ENCODE measurements around the gene THTPA.
A peak's percentile ranks its signal among the peaks of the same experiment; 100 is the strongest.
"Not testable (repeated sequence)": the region's sequence is repeated elsewhere in the genome, so short reads cannot be mapped to it uniquely, and the experiment has no call there.

THTPA gene

GRCh38 chr14:23568021-23568599, 12.0 kb downstream of the THTPA start:
- no peak for DNase-seq

DNA sequence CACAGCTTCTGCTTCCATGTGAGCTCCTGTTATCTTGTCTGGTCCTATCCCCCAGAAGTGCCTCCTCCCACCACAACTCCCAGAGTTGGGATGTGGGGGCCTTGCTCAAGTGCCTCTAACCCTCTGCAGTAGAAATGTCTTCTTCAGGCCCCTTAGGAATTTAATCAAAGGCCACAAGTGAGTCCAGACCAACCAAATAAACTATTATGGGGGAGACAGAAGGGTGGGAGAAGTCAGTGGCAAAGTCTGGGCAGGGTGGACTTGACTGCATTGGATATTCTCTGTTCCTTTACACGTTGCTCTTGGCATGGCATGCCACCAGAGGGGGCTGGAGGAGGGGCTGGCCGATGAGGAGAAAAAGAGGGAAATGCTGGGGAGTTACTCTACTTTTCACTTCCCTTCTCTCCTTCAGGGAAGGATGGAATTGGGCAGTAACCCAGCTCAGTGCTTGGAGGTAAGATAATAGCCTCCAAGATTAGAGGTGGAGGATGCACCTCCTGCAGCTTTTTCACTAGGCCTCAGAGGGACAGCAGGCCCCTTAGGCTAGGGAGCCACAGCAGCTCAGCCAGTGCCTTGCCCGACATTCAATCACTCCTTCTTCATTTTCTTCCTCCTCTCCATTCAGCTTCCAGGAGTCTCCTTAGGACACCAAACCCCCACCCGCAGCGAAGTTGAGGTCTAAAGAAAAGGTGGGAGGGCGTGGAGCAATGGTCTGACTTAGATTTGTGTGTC, 12.7 kb downstream of the THTPA start:
- DNase-seq: no peak

GRCh38 chr14:23569443-23570151, 13.5 kb downstream of the THTPA start:
- peak; percentile 60 for DNase-seq

GRCh38 chr14:23570806-23571483, 14.9 kb downstream of the THTPA start:
- DNase-seq: no peak

- DNase-seq: no peak
Observed at GRCh38 chr14:23571701-23572523, 15.8 kb downstream of the THTPA start.

DNA sequence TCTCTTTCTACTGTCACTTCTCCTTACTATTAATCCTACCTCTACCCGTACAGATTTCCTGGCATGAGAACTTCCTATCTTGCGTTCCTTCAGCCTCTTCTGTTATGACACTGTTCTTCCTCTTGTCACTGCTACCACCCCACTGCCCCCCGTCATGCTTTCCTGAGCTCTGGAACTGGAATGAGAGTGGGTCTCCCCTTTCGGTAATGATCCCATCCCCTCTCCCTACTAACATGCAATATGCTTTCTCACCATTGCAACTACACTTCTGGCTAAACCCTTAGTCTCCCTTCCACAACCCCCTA, 16.4 kb downstream of the THTPA start:
- no peak for DNase-seq

DNA sequence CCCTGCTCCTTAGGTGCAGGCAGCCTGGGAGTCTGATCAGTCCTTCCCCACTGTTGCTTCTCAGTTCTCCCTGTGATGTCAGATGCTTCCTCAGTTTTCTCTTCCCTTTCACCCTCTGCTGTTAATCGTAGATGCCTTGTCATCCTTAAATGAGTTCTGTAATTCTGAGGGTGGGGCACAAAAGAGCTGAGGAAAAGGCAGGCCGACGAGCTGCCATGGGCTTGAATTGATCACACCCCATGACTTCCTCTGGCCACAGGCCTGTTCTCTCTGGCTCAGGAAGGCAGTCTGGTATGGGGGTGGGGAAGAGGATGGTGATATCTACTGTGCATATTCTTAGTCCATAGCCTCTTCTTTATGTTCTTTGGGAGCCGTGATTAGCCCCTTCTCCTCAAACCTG, 16.8 kb downstream of the THTPA start:
- DNase-seq: no peak

GRCh38 chr14:23573384-23574015, 17.4 kb downstream of the THTPA start:
- no peak for DNase-seq

DNA sequence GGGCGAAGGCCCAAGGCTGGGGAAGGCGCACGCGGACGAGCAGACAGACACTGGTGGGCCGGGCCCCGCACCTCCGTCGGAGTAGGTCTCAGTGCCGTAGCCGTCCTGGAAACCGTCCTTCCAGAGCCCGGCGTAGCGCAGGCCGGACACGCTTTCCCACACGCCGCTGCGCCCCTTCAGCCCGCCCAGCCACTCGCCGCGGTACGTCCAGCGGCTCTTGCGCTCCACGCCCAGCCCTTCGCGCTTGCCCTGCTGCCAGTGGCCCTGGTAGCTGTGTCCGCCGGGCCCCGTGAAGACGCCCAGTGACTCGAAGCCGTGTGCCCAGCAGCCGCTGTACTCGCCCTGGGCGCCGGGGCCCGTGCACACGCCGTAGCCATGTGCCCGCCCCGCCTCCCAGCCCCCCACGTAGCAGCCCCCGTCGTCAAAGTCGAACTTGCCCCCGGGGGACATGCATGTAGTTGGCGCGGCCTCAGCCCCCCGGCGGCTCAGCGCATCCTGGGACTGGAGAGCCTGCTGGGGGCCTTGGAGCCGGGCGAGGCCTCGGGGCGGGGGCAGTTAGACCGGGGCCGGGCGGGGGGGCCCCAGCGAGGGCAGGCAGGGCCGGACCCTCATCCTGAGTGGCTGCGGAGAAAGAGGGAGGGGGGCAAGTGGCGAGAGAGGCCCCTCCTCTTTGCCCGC, 21.1 kb downstream of the THTPA start:
- no peak for DNase-seq

DNA sequence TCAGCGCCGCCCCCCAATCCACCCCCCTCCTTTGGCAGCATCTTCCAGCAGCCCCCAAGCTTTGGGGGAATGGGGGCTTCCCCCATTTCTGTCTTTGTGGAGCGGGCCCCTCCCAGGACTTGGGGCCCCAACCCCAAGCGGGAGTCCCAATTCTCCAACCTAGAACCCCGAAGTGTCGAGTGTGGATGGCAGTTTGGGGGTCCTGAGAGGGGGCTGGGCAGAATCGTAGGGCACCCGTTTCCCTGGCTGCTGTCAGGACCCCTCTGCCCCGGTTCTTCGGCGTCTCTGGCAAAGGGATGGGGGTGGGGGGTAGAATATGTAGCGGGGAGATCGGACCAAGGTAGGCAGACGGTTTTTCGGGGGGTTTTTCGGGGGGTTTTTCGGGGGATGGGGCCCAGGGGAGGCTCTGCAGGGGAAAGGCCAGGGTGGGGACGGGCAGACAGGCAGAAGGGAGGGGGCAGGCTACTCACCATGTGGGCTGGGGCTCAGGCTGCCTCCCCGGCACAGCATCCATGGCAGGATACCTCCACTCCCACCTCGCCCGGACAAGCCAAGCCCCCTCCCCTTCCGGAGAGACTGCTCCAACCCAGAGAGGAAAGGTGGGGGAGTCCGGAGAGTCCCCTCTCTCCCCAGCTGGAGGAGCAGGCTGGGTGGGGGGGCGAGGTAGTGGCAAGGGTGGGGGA, 21.8 kb downstream of the THTPA start:
- DNase-seq: no peak

- peak; percentile 10 for DNase-seq
Observed at GRCh38 chr14:23578560-23579310, 22.7 kb downstream of the THTPA start, which contains the start of gene JPH4. TSS of gene JPH4 (minus strand) at chr14:23578790. CDS start at chr14:23577453, 1,337 bp downstream.

- DNase-seq: no peak
Observed at GRCh38 chr14:23579311-23579630, 23.2 kb downstream of the THTPA start.

- no peak for DNase-seq
Observed at GRCh38 chr14:23579739-23580138, 23.7 kb downstream of the THTPA start.

DNA sequence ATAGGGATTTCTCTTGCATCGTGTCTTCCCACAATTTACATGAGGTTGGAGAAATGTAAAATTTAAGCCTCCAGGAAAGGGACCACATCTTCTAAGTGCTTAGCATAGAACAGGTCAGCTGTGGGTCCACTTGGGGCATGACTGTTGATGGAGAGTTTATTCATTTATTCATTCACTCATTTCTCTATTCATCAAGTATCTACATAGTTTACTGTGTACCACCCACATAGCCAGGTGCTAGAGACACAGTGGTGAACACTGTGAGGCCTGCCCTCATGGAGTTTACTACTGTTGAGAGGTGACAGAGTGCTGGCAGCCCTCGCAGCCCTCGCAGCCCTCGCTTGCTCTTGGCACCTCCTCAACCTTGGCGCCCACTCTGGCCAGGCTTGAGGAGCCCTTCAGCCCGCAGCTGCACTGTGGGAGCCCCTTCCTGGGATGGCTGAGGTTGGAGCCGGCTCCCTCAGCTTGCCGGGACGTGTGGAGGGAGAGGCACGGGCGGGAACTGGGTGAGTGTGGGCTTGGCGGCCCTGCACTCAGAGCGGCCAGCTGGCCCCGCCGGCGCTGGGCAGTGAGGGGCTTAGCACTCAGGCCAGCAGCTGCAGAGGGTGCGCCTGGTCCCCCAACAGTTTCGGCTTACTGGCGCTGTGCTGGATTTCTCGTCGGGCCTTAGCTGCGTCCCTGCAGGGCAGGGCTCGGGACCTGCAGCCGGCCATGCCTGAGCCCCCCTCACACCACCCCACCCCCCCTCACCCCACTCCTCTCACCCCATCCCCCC, 24.3 kb downstream of the THTPA start:
- no peak for DNase-seq

DNA sequence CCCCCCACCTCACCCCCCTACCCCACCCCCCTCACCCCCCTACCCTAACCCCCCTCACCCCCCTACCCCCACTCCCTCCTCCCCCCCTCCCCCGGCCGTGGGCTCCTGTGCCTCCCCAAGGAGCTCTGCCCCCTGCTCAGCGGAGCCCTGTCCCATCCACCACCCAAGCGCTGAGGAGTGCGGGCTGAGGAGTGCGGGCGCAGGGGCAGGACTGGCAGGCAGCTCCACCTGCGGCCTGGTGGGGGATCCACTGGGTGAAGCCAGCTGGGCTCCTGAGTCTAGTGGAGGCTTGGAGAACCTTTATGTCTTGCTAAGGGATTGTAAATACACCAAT, 24.8 kb downstream of the THTPA start:
- no peak for DNase-seq

GRCh38 chr14:23582906-23583760, 27.1 kb downstream of the THTPA start:
- no peak for DNase-seq

- DNase-seq: not testable (repeated sequence)
Observed at GRCh38 chr14:23583761-23584526, 27.9 kb downstream of the THTPA start.
